IPS DF 6.9 (cell line): ENCODE measurements around the gene COL6A3.

Source experiments
- DNase-seq: peaks from one replicate; pipeline ENCODE4 v3.0.0-alpha.2; 2013; ENCODE audit warnings: low read depth, low spot score
- H3K27ac ChIP-seq: one replicate; pipeline ENCODE4 v1.5.1; 2013; ENCODE audit warnings: low read length, control low read depth
- H3K27me3 ChIP-seq: 2 replicates; pipeline ENCODE4 v1.6.1; 2013; ENCODE audit warnings: mild to moderate bottlenecking, low read length; ENCODE audit not compliant: control insufficient read depth, insufficient read depth
- H3K36me3 ChIP-seq: 2 replicates; pipeline ENCODE4 v1.6.1; 2013; ENCODE audit warnings: low read length; ENCODE audit not compliant: control insufficient read depth, insufficient read depth
- H3K4me1 ChIP-seq: 2 replicates; pipeline ENCODE4 v1.6.1; 2013; ENCODE audit warnings: low read length; ENCODE audit not compliant: control insufficient read depth, insufficient read depth
- H3K4me3 ChIP-seq: 2 replicates; pipeline ENCODE4 v1.5.1; 2013; ENCODE audit warnings: mild to moderate bottlenecking, low read length
- H3K9me3 ChIP-seq: 2 replicates; pipeline ENCODE4 v1.6.1; 2013; ENCODE audit warnings: low read length, inconsistent platforms; ENCODE audit not compliant: control insufficient read depth, insufficient read depth
- WGBS: extraction: QIAGEN DNeasy Blood & Tissue Kit; methylation state at CpG from one replicate; pipeline ENCODE4 v1.1.7; 2013; ENCODE audit warnings: mixed read lengths, missing lambda C conversion rate; ENCODE audit not compliant: insufficient read length, insufficient coverage; 5-methylcytosine and 5-hydroxymethylcytosine counted together

COL6A3 gene

GRCh38 chr2:237348281-237348865, 65.6 kb downstream of the COL6A3 start:
- WGBS = no CpG with 5 or more reads among the region's 11 CpGs
- no peak for DNase-seq
- H3K9me3 ChIP-seq = no peaks in the 10 kb centered on the region
- no peaks in the 10 kb centered on the region for H3K36me3 ChIP-seq
- H3K27me3 ChIP-seq = no peaks in the 10 kb centered on the region
- no peaks in the 10 kb centered on the region for H3K4me1 ChIP-seq
- H3K27ac ChIP-seq = no peak overlapping the region
- H3K4me3 ChIP-seq = no peak overlapping the region

GRCh38 chr2:237345891-237346640, 67.9 kb downstream of the COL6A3 start:
- no peaks in the 10 kb centered on the region for H3K9me3 ChIP-seq
- whole genome bisulfite sequencing = no CpG with 5 or more reads among the region's 4 CpGs
- no peaks in the 10 kb centered on the region for H3K4me1 ChIP-seq
- H3K4me3 ChIP-seq = no peak overlapping the region
- no peaks in the 10 kb centered on the region for H3K27me3 ChIP-seq
- H3K27ac ChIP-seq = no peak overlapping the region
- H3K36me3 ChIP-seq = no peaks in the 10 kb centered on the region
- DNase-seq = no peak

- no peaks in the 10 kb centered on the region for H3K27me3 ChIP-seq
- no peak overlapping the region for H3K4me3 ChIP-seq
- no peak for DNase-seq
- no peaks in the 10 kb centered on the region for H3K9me3 ChIP-seq
- no CpG with 5 or more reads among the region's 7 CpGs for WGBS
- H3K4me1 ChIP-seq = no peaks in the 10 kb centered on the region
- no peak overlapping the region for H3K27ac ChIP-seq
- H3K36me3 ChIP-seq = no peaks in the 10 kb centered on the region
Observed at GRCh38 chr2:237345411-237345810, 68.6 kb downstream of the COL6A3 start.

DNA sequence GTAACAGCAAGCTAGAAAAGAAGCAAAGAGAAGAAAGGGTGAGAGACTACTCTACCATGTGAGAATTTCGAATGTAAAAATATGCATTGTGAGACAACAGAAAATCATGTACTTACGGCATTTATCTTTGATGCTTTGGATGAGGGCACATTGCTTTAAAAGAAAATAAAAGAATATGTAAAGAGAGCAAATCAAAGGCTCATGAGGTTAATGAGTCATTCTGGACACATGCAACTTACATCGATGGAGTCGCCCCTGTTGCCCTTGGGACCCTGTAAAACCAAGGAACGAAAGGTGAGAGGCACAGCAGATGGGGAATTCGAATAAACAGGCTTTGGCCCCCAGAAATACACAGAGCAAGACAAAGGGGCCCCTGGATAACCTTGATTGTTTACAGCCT, 69.0 kb downstream of the COL6A3 start:
- Histone ChIP-seq H3K27ac (no peak overlapping the region), H3K27me3 (no peaks in the 10 kb centered on the region), H3K4me3 (no peak overlapping the region), H3K4me1 (no peaks in the 10 kb centered on the region), H3K9me3 (no peaks in the 10 kb centered on the region), H3K36me3 (no peaks in the 10 kb centered on the region)
- no CpG with 5 or more reads among the region's 6 CpGs for WGBS
- no peak for DNase-seq

GRCh38 chr2:237343993-237344392, 70.0 kb downstream of the COL6A3 start:
- Histone ChIP-seq H3K27ac (no peak overlapping the region), H3K9me3 (no peaks in the 10 kb centered on the region), H3K4me1 (no peaks in the 10 kb centered on the region), H3K36me3 (no peaks in the 10 kb centered on the region), H3K4me3 (no peak overlapping the region), H3K27me3 (no peaks in the 10 kb centered on the region)
- no CpG with 5 or more reads among the region's 9 CpGs for WGBS
- no peak for DNase-seq

GRCh38 chr2:237341872-237342271, 72.1 kb downstream of the COL6A3 start:
- no peaks in the 10 kb centered on the region for H3K9me3 ChIP-seq
- H3K27me3 ChIP-seq = no peaks in the 10 kb centered on the region
- no peak overlapping the region for H3K27ac ChIP-seq
- no peak for DNase-seq
- no peaks in the 10 kb centered on the region for H3K36me3 ChIP-seq
- H3K4me3 ChIP-seq = no peak overlapping the region
- no peaks in the 10 kb centered on the region for H3K4me1 ChIP-seq
- no CpG with 5 or more reads among the region's 4 CpGs for WGBS

DNA sequence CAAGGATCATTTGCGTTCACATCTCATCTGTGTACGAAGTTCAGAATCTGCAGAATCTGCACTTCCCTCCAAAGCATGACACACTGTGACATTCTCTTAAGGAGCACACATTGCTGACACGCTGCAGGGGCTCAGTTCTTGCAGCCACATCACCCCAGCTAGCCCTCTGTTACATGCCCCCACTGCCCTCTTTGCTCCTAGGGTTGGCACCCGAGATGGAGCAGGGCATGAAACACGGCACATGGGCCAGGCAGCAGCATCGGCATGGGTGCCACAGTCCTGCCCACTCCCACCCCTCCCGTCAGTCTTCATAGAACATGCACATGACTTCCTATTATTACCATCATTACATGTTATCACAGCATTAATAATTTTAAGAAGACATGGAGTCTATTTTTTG, 76.4 kb downstream of the COL6A3 start:
- no peaks in the 10 kb centered on the region for H3K36me3 ChIP-seq
- H3K9me3 ChIP-seq = no peaks in the 10 kb centered on the region
- no peak for DNase-seq
- H3K27me3 ChIP-seq = no peaks in the 10 kb centered on the region
- no peaks in the 10 kb centered on the region for H3K4me1 ChIP-seq
- no CpG with 5 or more reads among the region's 7 CpGs for WGBS
- no peak overlapping the region for H3K27ac ChIP-seq
- no peak overlapping the region for H3K4me3 ChIP-seq

GRCh38 chr2:237336131-237336530, 77.8 kb downstream of the COL6A3 start:
- Histone ChIP-seq H3K27ac (no peak overlapping the region), H3K27me3 (no peaks in the 10 kb centered on the region), H3K4me3 (no peak overlapping the region), H3K4me1 (no peaks in the 10 kb centered on the region), H3K9me3 (no peaks in the 10 kb centered on the region), H3K36me3 (no peaks in the 10 kb centered on the region)
- WGBS = no CpG with 5 or more reads among the region's 16 CpGs
- no peak for DNase-seq

DNA sequence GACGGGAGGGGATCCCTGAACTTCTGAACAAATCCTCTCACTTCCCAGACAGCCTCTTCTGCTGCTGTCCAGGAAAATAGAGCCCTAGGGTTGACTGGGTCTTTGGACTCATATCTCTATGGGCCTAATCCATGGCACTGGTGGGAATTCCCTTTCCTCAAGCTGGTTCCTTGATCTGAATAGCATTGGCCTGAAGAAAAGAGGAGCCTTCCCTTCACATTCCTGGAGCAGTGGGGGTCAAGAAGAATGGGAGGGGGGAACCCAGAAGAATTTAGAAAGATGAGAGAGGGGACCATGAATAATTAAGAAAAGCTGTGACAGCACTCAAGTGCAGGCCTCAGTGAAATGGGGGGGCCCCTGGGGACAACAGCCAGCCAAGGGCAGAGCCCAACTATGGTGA, 80.2 kb downstream of the COL6A3 start:
- H3K9me3 ChIP-seq = no peaks in the 10 kb centered on the region
- no peak overlapping the region for H3K27ac ChIP-seq
- no peak overlapping the region for H3K4me3 ChIP-seq
- DNase-seq = no peak
- no peaks in the 10 kb centered on the region for H3K27me3 ChIP-seq
- 0 out of 2 replicates have a peak, but pooled peaks cover 1% of the 10 kb centered on the region for H3K4me1 ChIP-seq
- no peaks in the 10 kb centered on the region for H3K36me3 ChIP-seq
- no CpG with 5 or more reads among the region's 1 CpG for WGBS

DNA sequence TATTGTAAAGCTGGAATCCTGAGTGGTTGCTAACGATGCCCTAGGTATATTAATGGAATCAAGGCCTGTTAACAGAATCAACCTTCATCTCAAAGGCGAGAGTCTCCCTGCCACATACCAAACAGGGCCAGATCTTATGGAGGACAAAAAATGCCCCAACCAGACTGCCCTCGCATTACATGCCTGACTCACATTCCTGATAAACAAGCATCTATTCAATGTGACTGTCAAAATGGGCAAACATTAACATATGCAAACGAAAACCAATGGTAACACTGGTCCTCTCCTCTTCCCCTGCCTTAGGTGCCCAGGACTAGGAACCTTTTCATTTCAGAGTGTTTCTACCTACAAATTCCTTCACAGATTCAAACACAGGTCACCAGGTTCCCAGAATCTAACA, 83.4 kb downstream of the COL6A3 start:
- H3K9me3 ChIP-seq = no peaks in the 10 kb centered on the region
- H3K4me1 ChIP-seq = 0 out of 2 replicates have a peak, but pooled peaks cover 1% of the 10 kb centered on the region
- WGBS = no CpG with 5 or more reads among the region's 4 CpGs
- no peaks in the 10 kb centered on the region for H3K27me3 ChIP-seq
- no peaks in the 10 kb centered on the region for H3K36me3 ChIP-seq
- no peak overlapping the region for H3K27ac ChIP-seq
- no peak for DNase-seq
- H3K4me3 ChIP-seq = no peak overlapping the region
